Endothelial cell (in vitro differentiated cells): Measurements from ENCODE around the gene TOM1L2. TPM values are rescaled to one million over a fixed set of nuclear protein-coding genes. Genes with fewer than 3 reads are reported as not detected.

Experiments
- DNase-seq: peaks from one replicate; pipeline ENCODE4 v3.0.0; 2021; ENCODE audit warnings: low spot score
- H3K27ac Mint-ChIP-seq: one replicate; pipeline ENCODE4 v1.8.0; 2021; ENCODE audit warnings: mixed read lengths, inconsistent platforms; ENCODE audit not compliant: unreplicated experiment
- H3K27me3 Mint-ChIP-seq: one replicate; pipeline ENCODE4 v1.8.0; 2021; ENCODE audit warnings: mild to moderate bottlenecking, moderate library complexity, mixed read lengths, inconsistent platforms; ENCODE audit not compliant: unreplicated experiment
- H3K36me3 Mint-ChIP-seq: one replicate; pipeline ENCODE4 v1.8.0; 2021; ENCODE audit warnings: mild to moderate bottlenecking, low read depth, mixed read lengths, inconsistent platforms; ENCODE audit not compliant: unreplicated experiment
- H3K4me1 Mint-ChIP-seq: one replicate; pipeline ENCODE4 v1.8.0; 2021; ENCODE audit warnings: mild to moderate bottlenecking, mixed read lengths, inconsistent platforms; ENCODE audit not compliant: unreplicated experiment
- H3K4me3 Mint-ChIP-seq: one replicate; pipeline ENCODE4 v1.8.0; 2021; ENCODE audit warnings: mild to moderate bottlenecking, mixed read lengths, inconsistent platforms; ENCODE audit not compliant: unreplicated experiment
- H3K9me3 Mint-ChIP-seq: one replicate; pipeline ENCODE4 v1.8.0; 2021; ENCODE audit warnings: mixed read lengths, inconsistent platforms; ENCODE audit not compliant: unreplicated experiment
- CTCF ChIP-seq: fragments of 200-600 bp; sonication (generic); IDR thresholded peaks from one replicate; pipeline ENCODE4 v1.5.0; 2021; ENCODE audit warnings: antibody characterized with exemption; ENCODE audit not compliant: unreplicated experiment
- total RNA-seq: library from RNA; stranded (reverse); fragmentation: NEBNext Ultra II Directional; extraction: Animal tissue kit (Norgen Biotek cat#: 25700); gene quantifications from one replicate; pipeline ENCODE4 v1.2.1, GENCODE V29; 2021; ENCODE audit not compliant: unreplicated experiment

TOM1L2 gene
- total RNA-seq, 1 donor from 2014 or later: 26.9 TPM

GRCh38 chr17:17976931-17977570 is 4.9 kb upstream of the TOM1L2 start:
- Mint-ChIP-seq H3K4me3 (no peak overlapping the region), H3K27me3 (peaks cover 20% of the 10 kb centered on the region), H3K27ac (no peak overlapping the region), H3K9me3 (no peaks in the 10 kb centered on the region), H3K4me1 (peaks cover 16% of the 10 kb centered on the region), H3K36me3 (peaks cover 7% of the 10 kb centered on the region)
- TF ChIP-seq CTCF: no peak
- no peak for DNase-seq

- peak overlapping the region; percentile 45 for H3K4me3 Mint-ChIP-seq
- TF ChIP-seq CTCF: no peak
- peaks cover 19% of the 10 kb centered on the region for H3K4me1 Mint-ChIP-seq
- H3K27me3 Mint-ChIP-seq: peaks cover 20% of the 10 kb centered on the region
- H3K9me3 Mint-ChIP-seq: no peaks in the 10 kb centered on the region
- H3K27ac Mint-ChIP-seq: no peak overlapping the region
- H3K36me3 Mint-ChIP-seq: peaks cover 7% of the 10 kb centered on the region
- DNase-seq: no peak
Observed at GRCh38 chr17:17975436-17975835, 3.2 kb upstream of the TOM1L2 start.

- TF ChIP-seq CTCF: no peak
- DNase-seq: no peak
- peaks cover 19% of the 10 kb centered on the region for H3K4me1 Mint-ChIP-seq
- peak overlapping the region; percentile 94 for H3K27ac Mint-ChIP-seq
- H3K4me3 Mint-ChIP-seq: peak overlapping the region; percentile 96
- peaks cover 2% of the 10 kb centered on the region for H3K36me3 Mint-ChIP-seq
- H3K27me3 Mint-ChIP-seq: peaks cover 14% of the 10 kb centered on the region
- no peaks in the 10 kb centered on the region for H3K9me3 Mint-ChIP-seq
Observed at GRCh38 chr17:17972952-17973254, 703 bp upstream of the TOM1L2 start.

GRCh38 chr17:17971431-17972125 is 622 bp downstream of the TOM1L2 start:
- peak overlapping the region; percentile 53 for H3K27ac Mint-ChIP-seq
- H3K4me3 Mint-ChIP-seq: peak overlapping the region; percentile 86
- H3K4me1 Mint-ChIP-seq: peaks cover 14% of the 10 kb centered on the region
- DNase-seq: no peak
- no peaks in the 10 kb centered on the region for H3K9me3 Mint-ChIP-seq
- H3K36me3 Mint-ChIP-seq: no peaks in the 10 kb centered on the region
- H3K27me3 Mint-ChIP-seq: peaks cover 8% of the 10 kb centered on the region
- TF ChIP-seq CTCF: no peak

- peak overlapping the region; percentile 86 for H3K4me3 Mint-ChIP-seq
- peaks cover 9% of the 10 kb centered on the region for H3K27me3 Mint-ChIP-seq
- H3K27ac Mint-ChIP-seq: peak overlapping the region; percentile 53
- peaks cover 14% of the 10 kb centered on the region for H3K4me1 Mint-ChIP-seq
- no peaks in the 10 kb centered on the region for H3K36me3 Mint-ChIP-seq
- DNase-seq: no peak
- TF ChIP-seq CTCF: no peak
- no peaks in the 10 kb centered on the region for H3K9me3 Mint-ChIP-seq
Observed at GRCh38 chr17:17970699-17971430, 1.3 kb downstream of the TOM1L2 start.
